Fibroblast of skin of abdomen (primary cell): ENCODE results near the gene EFCAB13.

Source experiments
- DNase-seq: peaks from one replicate; pipeline ENCODE4 v3.0.0-alpha.2; 2013

The EFCAB13 gene

DNA sequence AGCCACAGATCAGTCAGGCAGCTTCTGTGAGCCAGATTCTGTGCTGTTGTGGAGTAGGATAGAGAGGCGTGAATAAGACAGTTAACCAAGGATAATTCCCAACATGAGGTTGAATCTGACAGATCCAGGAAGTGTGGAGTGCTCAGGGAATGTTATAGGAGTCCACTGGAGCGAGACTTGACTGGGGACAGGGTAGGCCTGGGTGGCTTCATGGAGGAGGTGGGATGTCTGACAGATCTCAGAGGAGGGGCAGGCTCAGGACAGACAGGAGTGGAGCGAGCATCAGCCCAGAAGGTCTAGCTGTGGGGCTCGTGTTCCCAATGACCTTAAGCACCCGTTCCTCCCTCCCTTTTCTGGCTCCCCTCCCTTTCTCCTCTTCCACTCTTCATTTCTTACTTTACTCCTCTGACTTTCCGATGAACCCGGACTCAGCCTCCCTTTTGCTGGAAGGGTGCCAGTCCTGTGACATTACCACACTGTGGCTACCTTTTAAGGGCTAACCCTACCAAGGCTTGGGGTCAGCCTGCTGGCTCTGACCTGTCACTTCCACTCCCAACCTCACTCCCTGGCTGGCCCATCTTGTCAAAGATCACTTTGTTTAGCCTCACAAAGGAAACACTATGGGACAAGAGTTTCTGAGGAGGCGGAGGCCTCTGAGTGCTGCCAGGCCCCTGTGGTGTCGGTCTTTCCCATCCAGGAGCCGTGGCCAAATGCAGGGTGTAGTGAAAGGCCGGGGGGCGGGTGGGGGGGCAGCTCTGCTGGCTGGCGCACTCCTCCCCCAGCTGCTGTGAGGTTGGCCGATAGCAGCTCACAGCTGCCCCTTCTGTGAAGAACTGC is 28.5 kb upstream of the EFCAB13 start:
- DNase-seq: no peak

DNA sequence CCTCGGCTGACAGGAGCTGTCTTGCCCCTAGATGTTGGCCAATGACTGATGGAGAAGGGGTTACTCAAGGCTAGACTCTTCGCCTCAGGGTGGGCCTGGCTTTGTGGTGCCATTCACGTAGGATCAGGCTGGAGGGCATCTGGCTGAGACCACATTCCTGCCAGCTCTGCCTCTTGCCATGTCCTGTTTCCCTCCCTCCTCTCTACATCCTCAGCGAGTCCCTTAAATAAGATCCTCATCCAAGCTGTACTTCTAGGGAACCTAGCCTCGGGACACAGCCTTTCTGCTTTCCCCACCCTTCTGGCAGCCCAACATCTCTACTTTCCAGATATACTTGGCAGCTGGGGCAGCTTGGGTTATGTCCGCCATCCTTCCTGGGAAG is 27.9 kb upstream of the EFCAB13 start:
- no peak for DNase-seq

DNA sequence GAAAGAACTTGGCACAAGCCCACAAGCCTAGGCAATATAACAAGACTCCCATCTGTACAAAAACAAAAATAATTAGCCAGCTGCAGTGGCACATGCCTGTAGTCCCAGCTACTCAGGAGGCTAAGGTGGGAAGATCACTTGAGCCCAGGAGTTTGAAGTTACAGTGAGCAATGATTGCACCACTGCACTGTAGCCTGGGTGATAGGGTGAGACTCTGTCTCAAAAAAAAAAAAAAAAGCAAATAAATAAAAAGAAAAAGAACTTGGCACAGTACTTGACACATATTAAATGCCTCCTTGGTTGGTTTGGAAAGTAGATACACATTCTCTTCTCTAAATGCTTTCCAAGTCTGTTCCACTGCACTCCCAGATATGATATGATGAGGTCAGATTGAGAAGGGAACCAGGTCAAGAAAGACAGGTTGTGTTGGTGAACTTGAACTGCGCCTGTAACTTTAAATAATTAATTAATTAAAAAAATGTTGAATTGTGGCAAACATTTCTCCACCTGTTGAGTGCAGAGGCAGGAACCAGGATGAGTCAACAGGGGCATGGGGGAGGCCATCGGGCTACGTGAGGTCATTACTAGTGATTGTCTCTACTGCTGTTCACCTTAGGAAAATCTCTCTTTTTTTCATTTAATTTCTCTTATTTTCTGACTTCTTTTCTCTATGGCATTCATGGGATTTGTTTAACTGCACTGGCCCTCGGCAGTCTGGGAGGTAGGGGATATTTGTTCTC is 25.9 kb upstream of the EFCAB13 start:
- DNase-seq: no peak

GRCh38 chr17:47298712-47299111 is 25.0 kb upstream of the EFCAB13 start:
- DNase-seq: no peak

DNA sequence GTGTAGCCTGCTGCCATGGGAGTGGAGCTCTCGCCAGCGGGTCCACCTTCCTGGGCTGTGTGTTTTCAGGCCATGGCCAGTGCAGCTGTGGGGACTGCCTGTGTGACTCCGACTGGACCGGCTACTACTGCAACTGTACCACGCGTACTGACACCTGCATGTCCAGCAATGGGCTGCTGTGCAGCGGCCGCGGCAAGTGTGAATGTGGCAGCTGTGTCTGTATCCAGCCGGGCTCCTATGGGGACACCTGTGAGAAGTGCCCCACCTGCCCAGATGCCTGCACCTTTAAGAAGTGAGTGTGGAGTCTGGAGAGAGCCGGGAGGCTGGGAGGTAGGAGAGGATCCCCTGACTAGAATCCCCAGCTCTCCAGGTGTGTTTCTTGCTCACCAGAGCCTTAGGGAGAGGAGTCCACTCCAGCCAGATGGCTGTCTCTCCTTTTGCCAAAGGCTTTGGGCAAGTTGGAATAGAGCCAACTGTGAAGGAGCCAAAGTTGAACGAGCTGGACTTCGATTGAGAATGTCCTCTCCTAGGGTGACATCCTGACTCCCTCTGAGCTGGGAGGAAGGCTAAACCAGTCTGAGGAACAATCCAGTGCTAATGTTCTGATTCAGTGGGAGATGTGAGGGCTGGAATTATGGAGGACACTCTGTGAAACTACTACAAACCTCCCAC is 24.4 kb upstream of the EFCAB13 start:
- DNase-seq: no peak

- DNase-seq: no peak
Measured at GRCh38 chr17:47300718-47301117, 23.0 kb upstream of the EFCAB13 start.

GRCh38 chr17:47301161-47301560 is 22.6 kb upstream of the EFCAB13 start:
- DNase-seq: no peak

DNA sequence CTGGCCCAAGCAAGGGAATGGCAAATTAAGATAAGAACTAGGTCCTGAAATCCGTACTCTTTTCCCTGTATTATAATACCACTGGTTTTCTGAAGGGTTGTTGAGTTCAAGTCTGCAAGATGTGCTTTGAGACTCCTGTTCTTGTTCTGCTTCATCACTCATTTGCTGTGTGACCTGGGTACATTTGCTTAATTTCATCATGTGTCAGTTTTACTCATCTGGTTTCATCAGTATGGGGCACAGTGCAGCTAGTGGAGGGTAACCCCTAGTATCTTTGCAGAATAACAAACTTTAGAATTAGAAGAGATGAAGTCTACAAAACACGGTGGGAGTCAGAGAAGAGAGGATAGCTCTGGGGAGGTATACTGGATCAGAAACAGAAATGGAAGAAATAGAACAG is 21.9 kb upstream of the EFCAB13 start:
- DNase-seq: no peak

DNA sequence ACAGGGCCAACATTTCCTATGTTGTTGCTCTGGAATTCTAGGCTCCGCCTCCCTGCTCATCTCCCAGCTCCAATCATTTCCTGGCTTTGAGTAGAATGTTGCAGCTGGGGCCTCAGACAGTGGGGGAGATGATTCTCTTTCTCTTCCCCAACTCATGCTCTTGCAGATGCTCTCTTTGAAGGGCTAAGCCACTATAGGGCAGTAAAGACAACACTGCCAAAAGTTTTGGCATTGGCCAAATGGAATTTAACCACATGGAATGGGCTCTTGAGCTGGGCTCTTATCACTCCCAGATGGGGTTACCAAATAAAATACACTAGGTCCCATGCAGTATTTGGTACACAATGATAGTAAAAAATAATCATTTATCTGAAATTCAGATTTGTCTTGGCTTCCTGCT is 19.6 kb upstream of the EFCAB13 start:
- DNase-seq: peak; percentile 62

- DNase-seq: peak; percentile 96
Measured at GRCh38 chr17:47305302-47305923, 18.3 kb upstream of the EFCAB13 start.

DNA sequence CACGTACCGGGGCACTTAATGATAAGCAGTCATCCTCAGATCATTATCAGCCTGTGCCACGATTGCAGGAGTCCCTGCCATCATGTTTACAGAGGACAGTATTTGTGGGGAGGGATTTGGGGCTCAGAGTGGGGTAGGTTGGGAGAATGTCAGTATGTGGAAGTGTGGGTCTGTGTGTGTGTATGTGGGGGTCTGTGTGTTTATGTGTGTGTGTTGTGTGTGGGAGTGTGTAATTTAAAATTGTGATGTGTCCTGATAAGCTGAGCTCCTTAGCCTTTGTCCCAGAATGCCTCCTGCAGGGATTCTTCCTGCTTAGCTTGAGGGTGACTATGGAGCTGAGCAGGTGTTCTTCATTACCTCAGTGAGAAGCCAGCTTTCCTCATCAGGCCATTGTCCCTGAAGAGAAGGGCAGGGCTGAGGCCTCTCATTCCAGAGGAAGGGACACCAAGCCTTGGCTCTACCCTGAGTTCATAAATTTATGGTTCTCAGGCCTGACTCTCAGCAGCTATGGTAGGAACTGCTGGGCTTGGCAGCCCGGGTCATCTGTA is 13.5 kb upstream of the EFCAB13 start:
- no peak for DNase-seq

DNA sequence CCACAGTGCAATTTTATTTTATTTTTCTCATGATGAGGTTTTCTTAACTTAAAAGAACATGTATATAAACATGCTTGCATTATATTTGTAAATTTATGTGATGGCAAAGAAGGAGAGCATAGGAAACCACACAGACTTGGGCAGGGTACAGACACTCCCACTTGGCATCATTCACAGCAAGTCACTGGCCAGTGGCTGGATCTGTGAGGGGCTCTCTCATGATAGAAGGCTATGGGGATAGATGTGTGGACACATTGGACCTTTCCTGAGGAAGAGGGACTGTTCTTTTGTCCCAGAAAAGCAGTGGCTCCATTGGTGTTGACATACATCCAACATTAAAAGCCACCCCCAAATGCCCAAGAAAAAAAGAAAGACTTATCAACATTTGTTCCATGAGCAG is 12.3 kb upstream of the EFCAB13 start:
- DNase-seq: no peak

DNA sequence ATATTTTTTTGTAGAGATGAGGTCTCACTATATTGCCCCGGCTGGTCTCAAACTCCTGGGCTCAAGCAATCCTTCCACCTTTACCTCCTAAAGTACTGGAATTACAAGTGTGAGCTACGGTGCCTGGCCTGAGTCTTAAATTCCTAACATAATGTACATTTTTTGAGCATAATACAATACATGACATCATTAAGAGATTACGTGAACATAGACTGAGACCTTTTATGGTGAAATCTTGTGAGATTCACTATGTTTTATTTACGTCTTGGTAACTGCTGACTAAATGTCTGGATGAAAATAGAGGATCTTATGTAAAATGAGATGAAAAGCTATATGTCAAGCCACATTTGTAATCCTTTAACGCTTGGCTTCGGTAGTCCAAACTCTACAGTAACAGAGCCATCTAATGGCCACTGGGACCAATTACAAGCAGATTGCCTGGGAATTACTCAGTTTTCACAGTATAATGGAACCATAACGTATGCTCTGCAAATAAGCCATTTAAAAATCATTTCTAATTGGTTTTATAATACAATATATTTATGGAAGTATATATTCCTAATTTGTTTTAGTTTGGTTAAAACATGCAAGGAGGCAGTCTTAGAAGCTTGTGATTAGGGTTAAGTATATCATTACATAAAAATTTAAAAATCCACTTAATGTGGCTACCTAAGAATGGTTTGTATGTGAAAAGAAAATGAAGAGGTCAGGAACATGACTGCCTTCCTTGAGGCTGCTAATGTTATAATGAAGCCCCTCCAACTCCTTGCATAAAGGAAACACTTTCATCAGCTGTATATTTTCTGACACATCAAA is 8.1 kb upstream of the EFCAB13 start:
- DNase-seq: peak; percentile 95

GRCh38 chr17:47316311-47316710 is 7.4 kb upstream of the EFCAB13 start:
- DNase-seq: no peak

DNA sequence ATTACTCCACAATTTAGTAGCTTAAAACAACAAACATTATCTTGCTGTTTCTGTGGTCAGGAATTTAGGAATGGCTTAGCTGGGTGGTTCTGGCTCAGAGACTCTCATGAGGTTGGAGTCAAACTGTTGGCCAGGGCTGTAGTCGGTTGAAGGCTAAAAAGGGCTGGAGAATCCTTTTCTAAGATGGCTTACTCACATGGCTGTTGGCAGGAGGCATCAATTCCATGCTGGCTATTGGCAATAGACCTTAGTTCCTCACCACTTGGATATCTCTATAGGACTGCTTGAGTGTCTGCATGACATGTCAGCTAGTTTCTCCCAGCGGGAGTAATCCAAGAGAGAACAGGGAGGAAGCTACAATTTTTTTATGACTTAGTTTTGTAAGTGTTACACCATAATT is 6.6 kb upstream of the EFCAB13 start:
- no peak for DNase-seq

GRCh38 chr17:47318197-47318918 is 5.4 kb upstream of the EFCAB13 start:
- no peak for DNase-seq

DNA sequence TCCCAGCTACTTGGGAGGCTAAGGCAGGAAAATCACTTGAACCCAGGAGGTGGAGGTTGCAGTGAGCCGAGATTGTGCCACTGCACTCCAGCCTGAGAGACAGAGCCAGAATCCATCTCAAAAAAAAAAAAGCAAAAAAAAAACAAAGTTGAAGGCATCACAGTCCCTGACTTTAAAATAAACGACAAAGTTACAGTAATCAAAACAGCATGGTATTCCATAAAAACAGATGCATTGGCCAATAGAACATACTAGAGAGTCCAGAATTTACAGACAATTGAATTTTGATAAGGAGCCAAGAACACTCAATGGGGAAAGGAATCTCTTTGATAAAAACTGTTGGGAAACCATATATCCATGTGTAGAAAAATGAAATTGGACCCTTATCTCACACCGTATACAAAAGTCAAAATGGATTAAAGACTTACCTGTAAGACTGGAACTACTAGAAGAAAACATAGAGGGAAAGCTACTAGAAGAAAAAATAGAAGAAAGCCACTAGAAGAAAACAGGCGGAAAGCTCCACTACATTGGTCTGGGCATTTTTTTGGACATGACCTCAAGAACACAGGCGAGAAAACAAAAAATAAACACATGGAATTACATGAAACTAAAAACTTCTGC is 2.8 kb upstream of the EFCAB13 start:
- DNase-seq: no peak

DNA sequence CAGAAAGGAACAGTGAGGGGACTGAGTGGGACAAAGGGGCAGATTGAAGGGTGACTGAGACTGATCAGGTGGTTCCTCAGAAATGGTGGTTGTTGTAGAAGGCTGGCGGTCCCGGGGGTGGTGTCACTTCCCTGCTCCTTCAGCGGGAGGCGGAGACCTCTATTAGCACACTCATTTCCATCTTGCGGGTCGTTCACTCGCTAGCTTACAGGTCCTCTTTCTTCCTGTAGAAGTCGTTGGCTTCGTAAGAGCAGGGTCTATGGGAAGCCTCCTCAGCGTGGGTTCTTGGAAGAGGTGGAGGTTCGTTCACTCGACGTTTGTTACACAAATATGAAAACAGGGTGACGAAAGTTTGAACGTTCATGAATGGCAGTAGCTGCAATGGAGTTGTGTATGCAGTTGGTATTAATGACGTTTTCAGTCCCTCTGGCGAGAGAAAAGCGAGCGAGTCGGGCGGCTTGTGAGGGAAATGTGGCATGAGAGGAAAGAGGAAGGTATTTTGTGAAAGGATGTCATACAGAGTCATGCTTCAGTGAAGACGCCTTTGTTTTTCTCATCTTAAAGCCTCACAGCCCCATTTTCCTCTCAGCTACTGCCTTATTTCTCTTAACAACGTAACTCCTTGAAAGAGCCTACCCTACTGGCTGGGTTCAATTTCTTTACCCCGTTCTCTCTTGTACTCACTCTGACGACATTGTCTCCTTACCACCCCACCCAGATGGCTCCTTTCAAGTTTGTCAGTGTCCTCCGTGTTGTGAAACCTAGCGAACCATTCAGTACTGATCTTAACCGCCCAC is 667 bp downstream of the EFCAB13 start:
- peak; percentile 18 for DNase-seq

- no peak for DNase-seq
Measured at GRCh38 chr17:47325176-47325575, 1.4 kb downstream of the EFCAB13 start.

GRCh38 chr17:47330548-47330947 is 6.8 kb downstream of the EFCAB13 start:
- DNase-seq: no peak
